ENCODE measurements around the gene GABBR2.

The GABBR2 gene

GRCh38 chr9:98462310-98462709, 246.4 kb downstream of the GABBR2 start:
- TF ChIP-seq CTCF (IDR thresholded peaks at IDR 0.05) = no peak
- no peaks in the 10 kb centered on the region for H3K27me3 ChIP-seq (ENCODE audit: control insufficient read depth, insufficient read depth, low read length)
- H3K79me2 ChIP-seq = no peaks in the 10 kb centered on the region
- H3K4me2 ChIP-seq (ENCODE audit: low read length) = no peak overlapping the region
- H3K9me3 ChIP-seq (ENCODE audit: control insufficient read depth, low read length) = peaks cover 4% of the 10 kb centered on the region
- no peaks in the 10 kb centered on the region for H3K4me1 ChIP-seq
- H3K27ac ChIP-seq = no peak overlapping the region
- H3K36me3 ChIP-seq (ENCODE audit: control insufficient read depth, insufficient read depth, low read length) = no peaks in the 10 kb centered on the region
- no peak overlapping the region for H3K4me3 ChIP-seq (ENCODE audit: low read depth, low read length)
- H3K9ac ChIP-seq = no peak overlapping the region
- no peak overlapping the region for H2AFZ ChIP-seq

GRCh38 chr9:98460704-98461103, 248.0 kb downstream of the GABBR2 start:
- H3K27me3 ChIP-seq (ENCODE audit: control insufficient read depth, insufficient read depth, low read length) = no peaks in the 10 kb centered on the region
- H3K4me2 ChIP-seq (ENCODE audit: low read length) = no peak overlapping the region
- no peaks in the 10 kb centered on the region for H3K4me1 ChIP-seq
- no peak overlapping the region for H3K9ac ChIP-seq
- no peak overlapping the region for H3K27ac ChIP-seq
- TF ChIP-seq CTCF (IDR thresholded peaks at IDR 0.05) = no peak
- peaks cover 4% of the 10 kb centered on the region for H3K9me3 ChIP-seq (ENCODE audit: control insufficient read depth, low read length)
- H3K79me2 ChIP-seq = no peaks in the 10 kb centered on the region
- H3K4me3 ChIP-seq (ENCODE audit: low read depth, low read length) = no peak overlapping the region
- no peaks in the 10 kb centered on the region for H3K36me3 ChIP-seq (ENCODE audit: control insufficient read depth, insufficient read depth, low read length)
- H2AFZ ChIP-seq = no peak overlapping the region

- H2AFZ ChIP-seq = no peak overlapping the region
- no peak overlapping the region for H3K9ac ChIP-seq
- H3K4me2 ChIP-seq (ENCODE audit: low read length) = no peak overlapping the region
- no peaks in the 10 kb centered on the region for H3K4me1 ChIP-seq
- H3K9me3 ChIP-seq (ENCODE audit: control insufficient read depth, low read length) = peaks cover 4% of the 10 kb centered on the region
- no peaks in the 10 kb centered on the region for H3K27me3 ChIP-seq (ENCODE audit: control insufficient read depth, insufficient read depth, low read length)
- no peak overlapping the region for H3K27ac ChIP-seq
- H3K79me2 ChIP-seq = no peaks in the 10 kb centered on the region
- no peak overlapping the region for H3K4me3 ChIP-seq (ENCODE audit: low read depth, low read length)
- no peak for TF ChIP-seq CTCF (IDR thresholded peaks at IDR 0.05)
- no peaks in the 10 kb centered on the region for H3K36me3 ChIP-seq (ENCODE audit: control insufficient read depth, insufficient read depth, low read length)
Measured at GRCh38 chr9:98457726-98458370, 250.9 kb downstream of the GABBR2 start.

GRCh38 chr9:98456156-98456613, 252.6 kb downstream of the GABBR2 start:
- Histone ChIP-seq H3K79me2 (no peaks in the 10 kb centered on the region), H3K27me3 (ENCODE audit: control insufficient read depth, insufficient read depth, low read length) (no peaks in the 10 kb centered on the region), H3K27ac (no peak overlapping the region), H3K4me1 (no peaks in the 10 kb centered on the region), H3K36me3 (ENCODE audit: control insufficient read depth, insufficient read depth, low read length) (no peaks in the 10 kb centered on the region), H3K4me3 (ENCODE audit: low read depth, low read length) (no peak overlapping the region), H3K4me2 (ENCODE audit: low read length) (no peak overlapping the region), H3K9ac (no peak overlapping the region), H3K9me3 (ENCODE audit: control insufficient read depth, low read length) (no peaks in the 10 kb centered on the region), H2AFZ (no peak overlapping the region)
- no peak for TF ChIP-seq CTCF (IDR thresholded peaks at IDR 0.05)
